Fibroblast of lung (primary cell): ENCODE data around the gene EIF2B5.

ENCODE experiments used
- CTCF ChIP-seq, 2 donors: IDR thresholded peaks in 1 of 2; conservative IDR thresholded peaks in 1 of 2; 1 replicate in 1 of 2; 2 replicates in 1 of 2; pipeline ENCODE4 v1.5.1; 2011 to 2012; ENCODE audit warnings: low read length in 2 of 2, control low read depth in 1 of 2, inconsistent platforms in 1 of 2, low read depth in 1 of 2, mild to moderate bottlenecking in 1 of 2
- EZH2 ChIP-seq: IDR thresholded peaks from 2 replicates; pipeline ENCODE4 v1.5.1; 2012; ENCODE audit warnings: low read length, control low read depth, mild to moderate bottlenecking; ENCODE audit errors: missing control alignments

DNA sequence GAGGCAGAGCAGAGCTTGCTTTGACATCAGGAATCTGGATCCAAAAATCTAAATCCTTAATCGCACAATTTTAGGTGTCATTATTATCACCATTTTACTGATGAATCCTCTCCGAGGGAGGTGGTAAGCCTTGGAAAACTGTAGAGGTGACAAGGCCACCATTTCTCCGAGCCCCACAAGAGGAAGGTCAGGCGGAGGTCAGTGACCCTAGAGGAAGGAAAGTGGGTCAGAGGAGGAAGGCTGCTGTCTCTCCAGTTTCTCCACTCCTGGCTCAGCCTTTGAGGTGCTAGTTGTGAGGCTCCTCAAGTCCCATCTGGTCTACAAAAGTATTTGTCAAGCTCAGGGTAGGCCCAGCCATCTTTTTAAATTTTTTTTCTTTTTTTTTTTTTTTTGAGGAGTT lies 23.2 kb downstream of the EIF2B5 start:
- TF ChIP-seq CTCF (conservative IDR thresholded peaks at IDR 0.05 in 1 of 2, IDR thresholded peaks at IDR 0.05 in 1 of 2; ENCODE audit: low read depth in 1 of 2, low read length in 2 of 2) (no peak), EZH2 (no peak)
